Esophagus muscularis mucosa (tissue), 4 donors: ENCODE measurements around the gene ZNF618. TPM values are rescaled to one million over a fixed set of nuclear protein-coding genes. Genes with fewer than 3 reads are reported as not detected.

Experiments used
- DNase-seq: peaks from one replicate; pipeline ENCODE4 v3.0.0-alpha.2; 2017; ENCODE audit errors: extremely low spot score
- H3K27ac ChIP-seq, 4 donors: fragments of 200-600 bp; sonication (generic); replicated peaks in 1 of 4; 1 replicate in 3 of 4; 2 replicates in 1 of 4; pipeline ENCODE4 v1.5.1; 2016 to 2019; ENCODE audit warnings: mild to moderate bottlenecking in 1 of 4
- H3K27me3 ChIP-seq, 4 donors: fragments of 200-600 bp; sonication (generic); one replicate each; pipeline versions ENCODE4 v1.5.1 to v1.6.0; 2016 to 2019
- H3K36me3 ChIP-seq, 4 donors: fragments of 200-600 bp; sonication (generic); one replicate each; pipeline ENCODE4 v1.5.1; 2016 to 2019
- H3K4me1 ChIP-seq, 4 donors: fragments of 200-600 bp; sonication (generic); one replicate each; pipeline ENCODE4 v1.5.1; 2016 to 2019
- H3K4me3 ChIP-seq, 4 donors: fragments of 200-600 bp; sonication (generic); 1 replicate in 2 of 4; 2 replicates in 2 of 4; pipeline ENCODE4 v1.5.1; 2016 to 2019; ENCODE audit warnings: mild to moderate bottlenecking in 4 of 4, moderate library complexity in 1 of 4
- H3K9me3 ChIP-seq, 4 donors: fragments of 200-600 bp; sonication (generic); 1 replicate in 3 of 4; 2 replicates in 1 of 4; pipeline ENCODE4 v1.5.1; 2016 to 2019
- CTCF ChIP-seq, 3 experiments: fragments of 200-600 bp in 2 of 3; fragments of 450-650 bp in 1 of 3; sonication (generic) in 2 of 3; IDR thresholded peaks; one replicate each; pipeline ENCODE4 v1.5.1; 2017 to 2019; ENCODE audit warnings: antibody characterized with exemption in 3 of 3, mild to moderate bottlenecking in 2 of 3, moderate library complexity in 1 of 3
- EP300 ChIP-seq: sonication (generic); formaldehyde crosslinking; IDR thresholded peaks from one replicate; pipeline ENCODE4 v1.6.1; 2017; ENCODE audit warnings: antibody characterized with exemption
- POLR2A ChIP-seq: fragments of 450-650 bp; IDR thresholded peaks from one replicate; pipeline ENCODE4 v1.6.1; 2017; ENCODE audit warnings: antibody characterized with exemption, moderate library complexity, mild to moderate bottlenecking, low read depth
- POLR2AphosphoS5 ChIP-seq, 2 donors: sonication (generic); formaldehyde crosslinking; IDR thresholded peaks; one replicate each; pipeline ENCODE4 v1.6.1; 2017; ENCODE audit warnings: antibody characterized with exemption in 2 of 2
- WGBS: methylation state at CpG from one replicate; pipeline ENCODE4 v1.1.5; 2018; 5-methylcytosine and 5-hydroxymethylcytosine counted together
- intact Hi-C: fragments of 100-400 bp; cut with DNase I; formaldehyde crosslinking; loops from one replicate; pipeline ENCODE4 v1.15.1; 2023
- total RNA-seq, 4 donors: library from RNA; depleted of rRNA; stranded (reverse); fragments of >200 nt; gene quantifications; one replicate each; pipeline versions ENCODE4 v1.1.0 to v1.2.1, GENCODE V29; 2016

Gene ZNF618
- total RNA-seq, 4 donors from 2014 or later = 1.2 to 4.5 (median 2.6) TPM

- DNase-seq = no peak
Measured at GRCh38 chr9:114060711-114061110, 184.6 kb downstream of the ZNF618 start.

GRCh38 chr9:114061292-114061691 is 185.2 kb downstream of the ZNF618 start:
- intact Hi-C loops = no loop called here
- no peak for DNase-seq

More at GRCh38 chr9:114060711-114061110, 184.6 kb downstream of the ZNF618 start:
- intact Hi-C loops = no loop called here
- H3K36me3 ChIP-seq = no peaks in the 10 kb centered on the region
- no peak overlapping the region for H3K4me3 ChIP-seq
- peaks cover 0 to 24% (median 0%) of the 10 kb centered on the region in 4 donors for H3K27me3 ChIP-seq
- peaks cover 0 to 7% (median 2%) of the 10 kb centered on the region in 4 donors for H3K4me1 ChIP-seq
- no peaks in the 10 kb centered on the region for H3K9me3 ChIP-seq
- TF ChIP-seq EP300 (no peak), POLR2A (no peak), POLR2AphosphoS5 (IDR thresholded peaks at IDR 0.05) (no peak), CTCF (IDR thresholded peaks at IDR 0.05) (no peak)
- 66% methylated on average over 4 of the region's 9 CpGs for WGBS
- H3K27ac ChIP-seq = no peak overlapping the region

GRCh38 chr9:114061830-114062474 is 185.8 kb downstream of the ZNF618 start:
- Histone ChIP-seq H3K4me1 (peaks cover 0 to 7% (median 2%) of the 10 kb centered on the region in 4 donors), H3K27ac (no peak overlapping the region), H3K36me3 (no peaks in the 10 kb centered on the region), H3K4me3 (no peak overlapping the region), H3K9me3 (no peaks in the 10 kb centered on the region), H3K27me3 (peaks cover 0 to 28% (median 0%) of the 10 kb centered on the region in 4 donors)
- 71% methylated on average over 4 of the region's 4 CpGs for WGBS
- TF ChIP-seq CTCF (IDR thresholded peaks at IDR 0.05) = no peak
- no peak for TF ChIP-seq EP300
- no peak for TF ChIP-seq POLR2AphosphoS5 (IDR thresholded peaks at IDR 0.05)
- TF ChIP-seq POLR2A = no peak
- no peak for DNase-seq
- intact Hi-C loops = no loop called here

More at GRCh38 chr9:114061292-114061691, 185.2 kb downstream of the ZNF618 start:
- Histone ChIP-seq H3K27me3 (peaks cover 0 to 28% (median 0%) of the 10 kb centered on the region in 4 donors), H3K36me3 (no peaks in the 10 kb centered on the region), H3K9me3 (no peaks in the 10 kb centered on the region), H3K4me1 (peaks cover 0 to 7% (median 2%) of the 10 kb centered on the region in 4 donors), H3K27ac (no peak overlapping the region), H3K4me3 (no peak overlapping the region)
- TF ChIP-seq POLR2A (no peak), EP300 (no peak), POLR2AphosphoS5 (IDR thresholded peaks at IDR 0.05) (no peak), CTCF (IDR thresholded peaks at IDR 0.05) (no peak)
- 92% methylated on average over 4 of the region's 12 CpGs for WGBS

- intact Hi-C loops = no loop called here
- H3K27ac ChIP-seq = no peak overlapping the region
- H3K36me3 ChIP-seq = no peaks in the 10 kb centered on the region
- no peak overlapping the region for H3K4me3 ChIP-seq
- DNase-seq = no peak
- no peaks in the 10 kb centered on the region for H3K4me1 ChIP-seq
- H3K27me3 ChIP-seq = peaks cover 0 to 28% (median 0%) of the 10 kb centered on the region in 4 donors
- 69% methylated on average over 8 of the region's 8 CpGs for WGBS
- no peaks in the 10 kb centered on the region for H3K9me3 ChIP-seq
- TF ChIP-seq POLR2A = no peak
- no peak for TF ChIP-seq EP300
- TF ChIP-seq CTCF (IDR thresholded peaks at IDR 0.05) = no peak
- no peak for TF ChIP-seq POLR2AphosphoS5 (IDR thresholded peaks at IDR 0.05)
Measured at GRCh38 chr9:114065304-114065703, 189.2 kb downstream of the ZNF618 start.
